WTC11 (cell line): ENCODE measurements around the gene SLC35F5.

Source experiments
- CTCF ChIP-seq: fragments of 200-600 bp; IDR thresholded peaks from 2 replicates; pipeline ENCODE4 v1.8.0; 2022; ENCODE audit warnings: antibody characterized with exemption
- FOXJ3 ChIP-seq: sonication (generic); formaldehyde crosslinking; IDR thresholded peaks from 2 replicates; pipeline ENCODE4 v1.9.0; 2021; ENCODE audit warnings: missing genetic modification reagents, mild to moderate bottlenecking, borderline replicate concordance
- FOXP4 ChIP-seq: sonication (generic); formaldehyde crosslinking; IDR thresholded peaks from 2 replicates; pipeline ENCODE4 v1.8.0; 2022; ENCODE audit warnings: mild to moderate bottlenecking, missing genetic modification reagents
- NFE2L1 ChIP-seq: sonication (generic); formaldehyde crosslinking; IDR thresholded peaks from 2 replicates; pipeline ENCODE4 v1.8.1; 2023; ENCODE audit warnings: missing genetic modification reagents
- TF ChIP-seq, protein P1 (sequence below): sonication (generic); formaldehyde crosslinking; IDR thresholded peaks from 2 replicates; pipeline ENCODE4 v1.8.1; 2022; ENCODE audit warnings: low read depth, missing genetic modification reagents, borderline replicate concordance

- TF ChIP-seq CTCF (no peak), FOXP4 (CRISPR knock-in tag) (no peak), FOXJ3 (CRISPR knock-in tag) (no peak), NFE2L1 (CRISPR knock-in tag) (no peak)
- TF ChIP-seq, protein P1, sequence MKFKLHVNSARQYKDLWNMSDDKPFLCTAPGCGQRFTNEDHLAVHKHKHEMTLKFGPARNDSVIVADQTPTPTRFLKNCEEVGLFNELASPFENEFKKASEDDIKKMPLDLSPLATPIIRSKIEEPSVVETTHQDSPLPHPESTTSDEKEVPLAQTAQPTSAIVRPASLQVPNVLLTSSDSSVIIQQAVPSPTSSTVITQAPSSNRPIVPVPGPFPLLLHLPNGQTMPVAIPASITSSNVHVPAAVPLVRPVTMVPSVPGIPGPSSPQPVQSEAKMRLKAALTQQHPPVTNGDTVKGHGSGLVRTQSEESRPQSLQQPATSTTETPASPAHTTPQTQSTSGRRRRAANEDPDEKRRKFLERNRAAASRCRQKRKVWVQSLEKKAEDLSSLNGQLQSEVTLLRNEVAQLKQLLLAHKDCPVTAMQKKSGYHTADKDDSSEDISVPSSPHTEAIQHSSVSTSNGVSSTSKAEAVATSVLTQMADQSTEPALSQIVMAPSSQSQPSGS (CRISPR knock-in tag), result no peak
Observed at GRCh38 chr2:113750385-113750784, 6.1 kb downstream of the SLC35F5 start.
